WTC11 (cell line): Measurements from ENCODE around the gene TREX2. TPM values are rescaled to one million over a fixed set of nuclear protein-coding genes. Genes with fewer than 3 reads are reported as not detected.

Experiments used
- ATAC-seq: fragments of 200-7000 bp; cut with Tn5 transposase; 2 replicates; pipeline ENCODE4 v1.10.0; 2021; ENCODE audit warnings: mild to moderate bottlenecking, moderate library complexity
- CTCF ChIA-PET: fragments of 300-600 bp; sonication (Branson Sonifier 250); formaldehyde crosslinking; loops from one replicate; lab custom pipeline; 2021; ENCODE audit warnings: antibody characterized with exemption; lab: Charles Lee
- POLR2A ChIA-PET: fragments of 350-600 bp; sonication (Branson Sonifier 250); formaldehyde crosslinking; loops from one replicate; lab custom pipeline; 2021; ENCODE audit warnings: antibody characterized with exemption; lab: Charles Lee
- DNase-seq: peaks from one replicate; pipeline ENCODE4 v3.0.0; 2021; ENCODE audit warnings: low spot score
- H3K27ac Mint-ChIP-seq: 2 replicates; pipeline ENCODE4 v1.8.0; 2021; ENCODE audit warnings: mixed read lengths
- H3K27me3 Mint-ChIP-seq: 2 replicates; pipeline ENCODE4 v1.8.0; 2021; ENCODE audit warnings: low read depth, mild to moderate bottlenecking, moderate library complexity, mixed read lengths
- H3K36me3 Mint-ChIP-seq: 2 replicates; pipeline ENCODE4 v1.8.0; 2021; ENCODE audit warnings: mixed read lengths
- H3K4me1 Mint-ChIP-seq: 2 replicates; pipeline ENCODE4 v1.8.0; 2022; ENCODE audit warnings: mixed read lengths
- H3K4me3 Mint-ChIP-seq: 2 replicates; pipeline ENCODE4 v1.8.0; 2021; ENCODE audit warnings: mild to moderate bottlenecking, moderate library complexity, mixed read lengths
- H3K9me3 Mint-ChIP-seq: 2 replicates; pipeline ENCODE4 v1.8.0; 2021; ENCODE audit warnings: mixed read lengths
- ARID4B ChIP-seq: sonication (generic); formaldehyde crosslinking; IDR thresholded peaks from 2 replicates; pipeline ENCODE4 v1.8.0; 2023; ENCODE audit warnings: missing genetic modification reagents, mild to moderate bottlenecking, borderline replicate concordance
- ATF1 ChIP-seq: sonication (generic); formaldehyde crosslinking; IDR thresholded peaks from 2 replicates; pipeline ENCODE4 v1.8.1; 2023; ENCODE audit warnings: mild to moderate bottlenecking, moderate library complexity, missing genetic modification reagents
- CREM ChIP-seq: sonication (generic); formaldehyde crosslinking; IDR thresholded peaks from 2 replicates; pipeline ENCODE4 v1.8.1; 2022; ENCODE audit warnings: mild to moderate bottlenecking, missing genetic modification reagents, moderate library complexity
- EMX1 ChIP-seq: fragments of 250-450 bp; sonication (Bioruptor Pico); IDR thresholded peaks from 2 replicates; pipeline ENCODE4 v1.8.0; 2021; ENCODE audit warnings: mild to moderate bottlenecking
- FOXK1 ChIP-seq: sonication (generic); formaldehyde crosslinking; IDR thresholded peaks from 2 replicates; pipeline ENCODE4 v1.8.0; 2022; ENCODE audit warnings: mild to moderate bottlenecking, moderate library complexity, missing genetic modification reagents
- GABPB1 ChIP-seq: sonication (generic); formaldehyde crosslinking; IDR thresholded peaks from 2 replicates; pipeline ENCODE4 v1.8.1; 2023; ENCODE audit warnings: mild to moderate bottlenecking, missing genetic modification reagents
- GRHL2 ChIP-seq: fragments of 250-450 bp; sonication (Bioruptor Pico); IDR thresholded peaks from 2 replicates; pipeline ENCODE4 v1.8.0; 2022; ENCODE audit warnings: mild to moderate bottlenecking, moderate library complexity; ENCODE audit not compliant: insufficient replicate concordance, severe bottlenecking
- HMGA2 ChIP-seq: fragments of 250-450 bp; sonication (Bioruptor Pico); IDR thresholded peaks from 2 replicates; pipeline ENCODE4 v1.4.0; 2021; ENCODE audit warnings: mild to moderate bottlenecking, moderate library complexity
- JAZF1 ChIP-seq: fragments of 250-450 bp; sonication (Bioruptor Pico); IDR thresholded peaks from 2 replicates; pipeline ENCODE4 v1.9.0; 2021; ENCODE audit warnings: moderate library complexity, mild to moderate bottlenecking, inconsistent platforms
- KAT7 ChIP-seq: sonication (generic); formaldehyde crosslinking; IDR thresholded peaks from 2 replicates; pipeline ENCODE4 v1.8.1; 2023; ENCODE audit warnings: missing genetic modification reagents, mild to moderate bottlenecking, borderline replicate concordance
- MXD4 ChIP-seq: fragments of 250-450 bp; sonication (Bioruptor Pico); IDR thresholded peaks from 2 replicates; pipeline ENCODE4 v1.8.0; 2021; ENCODE audit warnings: mild to moderate bottlenecking, moderate library complexity, borderline replicate concordance
- NR1H2 ChIP-seq: sonication (generic); formaldehyde crosslinking; IDR thresholded peaks from 2 replicates; pipeline ENCODE4 v1.9.0; 2021; ENCODE audit warnings: mild to moderate bottlenecking, moderate library complexity, missing genetic modification reagents
- NR2C2 ChIP-seq: sonication (generic); formaldehyde crosslinking; IDR thresholded peaks from 2 replicates; pipeline ENCODE4 v1.8.0; 2022; ENCODE audit warnings: mild to moderate bottlenecking, missing genetic modification reagents
- RELA ChIP-seq: sonication (generic); formaldehyde crosslinking; IDR thresholded peaks from 2 replicates; pipeline ENCODE4 v1.8.1; 2022; ENCODE audit warnings: missing genetic modification reagents, mild to moderate bottlenecking, borderline replicate concordance
- SMAD3 ChIP-seq: sonication (generic); formaldehyde crosslinking; IDR thresholded peaks from 2 replicates; pipeline ENCODE4 v1.8.0; 2022; ENCODE audit warnings: missing genetic modification reagents, mild to moderate bottlenecking, borderline replicate concordance
- SOX15 ChIP-seq: fragments of 250-450 bp; sonication (Bioruptor Pico); IDR thresholded peaks from 2 replicates; pipeline ENCODE4 v1.9.0; 2021; ENCODE audit warnings: mild to moderate bottlenecking
- TP53 ChIP-seq: sonication (generic); formaldehyde crosslinking; IDR thresholded peaks from 2 replicates; pipeline ENCODE4 v1.8.1; 2023; ENCODE audit warnings: mild to moderate bottlenecking, missing genetic modification reagents
- ZBTB43 ChIP-seq: sonication (generic); formaldehyde crosslinking; IDR thresholded peaks from 2 replicates; pipeline ENCODE4 v1.8.1; 2023; ENCODE audit warnings: mild to moderate bottlenecking, missing genetic modification reagents
- ZNF219 ChIP-seq: sonication (generic); formaldehyde crosslinking; IDR thresholded peaks from 2 replicates; pipeline ENCODE4 v1.8.0; 2023; ENCODE audit warnings: missing genetic modification reagents, mild to moderate bottlenecking, borderline replicate concordance
- ZNF263 ChIP-seq: sonication (generic); formaldehyde crosslinking; IDR thresholded peaks from 2 replicates; pipeline ENCODE4 v1.8.1; 2022; ENCODE audit warnings: low read depth, mild to moderate bottlenecking, moderate library complexity, missing genetic modification reagents
- ZNF416 ChIP-seq: fragments of 250-450 bp; sonication (Bioruptor Pico); IDR thresholded peaks from 2 replicates; pipeline ENCODE4 v1.9.0; 2021; ENCODE audit warnings: mild to moderate bottlenecking, inconsistent platforms
- ZNF423 ChIP-seq: fragments of 250-450 bp; sonication (Bioruptor Pico); IDR thresholded peaks from 2 replicates; pipeline ENCODE4 v2.1.2; 2022; ENCODE audit warnings: mild to moderate bottlenecking, moderate library complexity
- total RNA-seq: library from RNA; stranded (reverse); gene quantifications from 3 replicates; pipeline ENCODE4 v1.2.3, GENCODE V29; 2021
- TF ChIP-seq, protein P1 (sequence below): sonication (generic); formaldehyde crosslinking; IDR thresholded peaks from 2 replicates; pipeline ENCODE4 v1.8.1; 2022; ENCODE audit warnings: mild to moderate bottlenecking, missing genetic modification reagents, moderate library complexity, borderline replicate concordance
- TF ChIP-seq, protein P2 (sequence below): sonication (generic); formaldehyde crosslinking; IDR thresholded peaks from 2 replicates; pipeline ENCODE4 v1.8.0; 2023; ENCODE audit warnings: missing genetic modification reagents
- TF ChIP-seq, protein P3 (sequence below): sonication (generic); formaldehyde crosslinking; IDR thresholded peaks from 2 replicates; pipeline ENCODE4 v1.8.0; 2022; ENCODE audit warnings: mild to moderate bottlenecking, missing genetic modification reagents

The TREX2 gene
- total RNA-seq, 1 experiment from 2014 or later, result 1.5 TPM

DNA sequence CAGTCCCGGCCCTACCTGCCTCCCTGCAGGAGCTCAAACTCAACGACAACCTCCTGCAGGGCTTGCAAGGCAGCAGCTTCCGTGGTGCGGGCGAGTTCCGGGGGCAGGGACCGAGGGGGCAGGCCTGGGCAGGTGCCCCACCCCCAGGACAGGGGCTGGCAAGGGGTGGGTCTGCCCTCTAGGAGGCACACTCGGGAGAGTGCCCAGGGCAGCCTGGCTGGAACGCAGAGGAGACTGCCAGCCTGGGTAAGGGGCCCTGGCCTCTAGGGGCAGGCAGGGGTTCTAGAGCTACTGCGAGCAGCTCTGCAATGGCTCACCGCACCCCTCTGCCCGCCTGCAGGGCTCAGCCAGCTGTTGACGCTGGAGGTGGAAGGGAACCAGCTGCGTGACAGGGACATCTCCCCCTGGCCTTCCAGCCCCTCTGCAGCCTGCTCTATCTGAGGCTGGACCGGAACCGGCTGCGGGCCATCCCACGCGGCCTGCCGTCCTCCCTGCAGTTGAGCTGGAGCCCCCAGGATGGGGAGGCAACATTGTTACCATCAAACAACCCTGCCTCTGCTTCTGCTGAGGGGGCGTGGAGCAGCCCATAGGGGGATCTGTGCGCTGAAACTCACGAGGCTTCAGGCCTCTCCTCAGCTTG is 36.6 kb upstream of the TREX2 start:
- H3K36me3 Mint-ChIP-seq, result no peaks in the 10 kb centered on the region
- H3K27ac Mint-ChIP-seq, result no peak overlapping the region
- no peaks in the 10 kb centered on the region for H3K9me3 Mint-ChIP-seq
- POLR2A ChIA-PET, result no interaction called here
- peaks cover 7% of the 10 kb centered on the region for H3K4me1 Mint-ChIP-seq
- ATAC-seq (peak; percentile 31), DNase-seq (no peak)
- H3K4me3 Mint-ChIP-seq, result no peak overlapping the region
- CTCF ChIA-PET, result interaction anchor here (0.7 to 2.0 kb wide), 9 partner anchors 9 to 541 kb away, joined by 3 to 10 read pairs (median 4); partner anchors contain the start of gene HAUS7
- H3K27me3 Mint-ChIP-seq, result peaks cover 4% of the 10 kb centered on the region; the same call in 1 of the 2 replicates
- no peak for TF ChIP-seq EMX1 (CRISPR knock-in tag)
- TF ChIP-seq TP53 (CRISPR knock-in tag), result no peak
- no peak for TF ChIP-seq ZNF416 (CRISPR knock-in tag)
- TF ChIP-seq FOXK1 (CRISPR knock-in tag), result no peak
- TF ChIP-seq MXD4 (CRISPR knock-in tag), result no peak
- TF ChIP-seq ATF1, result no peak
- no peak for TF ChIP-seq CREM (CRISPR knock-in tag)
- TF ChIP-seq NR1H2 (CRISPR knock-in tag), result no peak
- TF ChIP-seq JAZF1, result no peak
- no peak for TF ChIP-seq ZNF263 (CRISPR knock-in tag)
- no peak for TF ChIP-seq ZBTB43 (CRISPR knock-in tag)
- TF ChIP-seq ZNF423 (CRISPR knock-in tag), result no peak
- TF ChIP-seq NR2C2, result no peak
- TF ChIP-seq, protein P1, sequence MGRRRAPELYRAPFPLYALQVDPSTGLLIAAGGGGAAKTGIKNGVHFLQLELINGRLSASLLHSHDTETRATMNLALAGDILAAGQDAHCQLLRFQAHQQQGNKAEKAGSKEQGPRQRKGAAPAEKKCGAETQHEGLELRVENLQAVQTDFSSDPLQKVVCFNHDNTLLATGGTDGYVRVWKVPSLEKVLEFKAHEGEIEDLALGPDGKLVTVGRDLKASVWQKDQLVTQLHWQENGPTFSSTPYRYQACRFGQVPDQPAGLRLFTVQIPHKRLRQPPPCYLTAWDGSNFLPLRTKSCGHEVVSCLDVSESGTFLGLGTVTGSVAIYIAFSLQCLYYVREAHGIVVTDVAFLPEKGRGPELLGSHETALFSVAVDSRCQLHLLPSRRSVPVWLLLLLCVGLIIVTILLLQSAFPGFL (CRISPR knock-in tag), result no peak

- ATAC-seq, result no peak
- no peak overlapping the region for H3K4me3 Mint-ChIP-seq
- H3K9me3 Mint-ChIP-seq, result no peaks in the 10 kb centered on the region
- ChIA-PET POLR2A (no interaction called here), CTCF (interaction anchor here (0.8 to 2.0 kb wide), 4 partner anchors 10 to 58 kb away, joined by 3 to 10 read pairs (median 4); partner anchors contain the start of gene HAUS7)
- peaks cover 13% of the 10 kb centered on the region for H3K4me1 Mint-ChIP-seq
- H3K36me3 Mint-ChIP-seq, result no peaks in the 10 kb centered on the region
- TF ChIP-seq KAT7 (CRISPR knock-in tag), result no peak
- TF ChIP-seq, protein P2, sequence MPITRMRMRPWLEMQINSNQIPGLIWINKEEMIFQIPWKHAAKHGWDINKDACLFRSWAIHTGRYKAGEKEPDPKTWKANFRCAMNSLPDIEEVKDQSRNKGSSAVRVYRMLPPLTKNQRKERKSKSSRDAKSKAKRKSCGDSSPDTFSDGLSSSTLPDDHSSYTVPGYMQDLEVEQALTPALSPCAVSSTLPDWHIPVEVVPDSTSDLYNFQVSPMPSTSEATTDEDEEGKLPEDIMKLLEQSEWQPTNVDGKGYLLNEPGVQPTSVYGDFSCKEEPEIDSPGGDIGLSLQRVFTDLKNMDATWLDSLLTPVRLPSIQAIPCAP (CRISPR knock-in tag), result no peak
- no peak for TF ChIP-seq ATF1
- TF ChIP-seq SOX15 (CRISPR knock-in tag), result no peak
- no peak for TF ChIP-seq SMAD3
- peaks cover 11% of the 10 kb centered on the region for H3K27me3 Mint-ChIP-seq
- H3K27ac Mint-ChIP-seq, result no peak overlapping the region
- DNase-seq, result no peak
Observed at GRCh38 chrX:153481043-153481442, 35.2 kb upstream of the TREX2 start.

DNA sequence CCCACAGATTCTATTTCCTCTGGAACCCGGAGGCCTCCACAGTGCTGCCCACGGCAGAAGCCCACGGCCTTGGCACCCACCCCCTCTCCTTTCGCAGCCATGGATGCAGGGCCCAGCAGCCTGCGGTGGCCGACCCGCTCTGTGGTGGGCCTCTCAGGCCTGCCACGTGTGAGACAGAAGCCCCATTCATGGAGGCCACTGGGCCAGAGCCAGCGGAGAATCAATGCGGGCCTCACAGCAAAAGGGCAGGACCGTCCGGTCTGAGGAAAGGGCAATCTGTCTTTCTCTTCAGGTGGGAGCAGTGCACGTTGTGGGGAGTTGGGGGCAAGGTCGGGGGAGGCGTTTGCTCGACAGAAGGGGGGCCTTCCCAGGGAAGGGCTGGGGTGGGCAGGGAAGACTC is 32.9 kb upstream of the TREX2 start:
- Mint-ChIP-seq H3K27ac (no peak overlapping the region), H3K9me3 (no peaks in the 10 kb centered on the region), H3K4me1 (peaks cover 15% of the 10 kb centered on the region), H3K27me3 (peaks cover 29% of the 10 kb centered on the region), H3K4me3 (no peak overlapping the region), H3K36me3 (no peaks in the 10 kb centered on the region)
- ChIA-PET POLR2A (no interaction called here), CTCF (interaction anchor here (0.9 to 1.2 kb wide), 2 partner anchors 16 to 18 kb away, joined by 4 to 5 read pairs; partner anchors contain the start of gene BGN)
- DNase-seq, result no peak
- ATAC-seq, result no peak
- no peak for TF ChIP-seq SOX15 (CRISPR knock-in tag)
- no peak for TF ChIP-seq NR1H2 (CRISPR knock-in tag)
- TF ChIP-seq GABPB1 (CRISPR knock-in tag), result no peak
- no peak for TF ChIP-seq HMGA2
- no peak for TF ChIP-seq TP53 (CRISPR knock-in tag)
- TF ChIP-seq, protein P3, sequence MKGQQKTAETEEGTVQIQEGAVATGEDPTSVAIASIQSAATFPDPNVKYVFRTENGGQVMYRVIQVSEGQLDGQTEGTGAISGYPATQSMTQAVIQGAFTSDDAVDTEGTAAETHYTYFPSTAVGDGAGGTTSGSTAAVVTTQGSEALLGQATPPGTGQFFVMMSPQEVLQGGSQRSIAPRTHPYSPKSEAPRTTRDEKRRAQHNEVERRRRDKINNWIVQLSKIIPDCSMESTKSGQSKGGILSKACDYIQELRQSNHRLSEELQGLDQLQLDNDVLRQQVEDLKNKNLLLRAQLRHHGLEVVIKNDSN (CRISPR knock-in tag), result no peak
- TF ChIP-seq ZNF263 (CRISPR knock-in tag), result no peak
- TF ChIP-seq GRHL2 (CRISPR knock-in tag), result no peak
- no peak for TF ChIP-seq ARID4B (CRISPR knock-in tag)
- no peak for TF ChIP-seq RELA (CRISPR knock-in tag)
- TF ChIP-seq ZNF219 (CRISPR knock-in tag), result no peak
